ENCODE data around the gene SERPINA5.

- TF ChIP-seq FOXK2 (IDR thresholded peaks at IDR 0.05) (no peak), RAD21 (IDR thresholded peaks at IDR 0.05; ENCODE audit: insufficient read depth, low read depth, low read length) (no peak), POLR2A (IDR thresholded peaks at IDR 0.05; ENCODE audit: low read depth, low read length) (no peak), POLR2AphosphoS5 (IDR thresholded peaks at IDR 0.05; ENCODE audit: low read length) (no peak), SMAD1 (IDR thresholded peaks at IDR 0.05; ENCODE audit: low read depth, partially characterized antibody) (no peak), SREBF1 (IDR thresholded peaks at IDR 0.05; ENCODE audit: low read length) (no peak), EZH2 (IDR thresholded peaks at IDR 0.05; ENCODE audit: borderline replicate concordance, control insufficient read depth, low read depth, low read length) (no peak)
- TF ChIP-seq, protein P1, sequence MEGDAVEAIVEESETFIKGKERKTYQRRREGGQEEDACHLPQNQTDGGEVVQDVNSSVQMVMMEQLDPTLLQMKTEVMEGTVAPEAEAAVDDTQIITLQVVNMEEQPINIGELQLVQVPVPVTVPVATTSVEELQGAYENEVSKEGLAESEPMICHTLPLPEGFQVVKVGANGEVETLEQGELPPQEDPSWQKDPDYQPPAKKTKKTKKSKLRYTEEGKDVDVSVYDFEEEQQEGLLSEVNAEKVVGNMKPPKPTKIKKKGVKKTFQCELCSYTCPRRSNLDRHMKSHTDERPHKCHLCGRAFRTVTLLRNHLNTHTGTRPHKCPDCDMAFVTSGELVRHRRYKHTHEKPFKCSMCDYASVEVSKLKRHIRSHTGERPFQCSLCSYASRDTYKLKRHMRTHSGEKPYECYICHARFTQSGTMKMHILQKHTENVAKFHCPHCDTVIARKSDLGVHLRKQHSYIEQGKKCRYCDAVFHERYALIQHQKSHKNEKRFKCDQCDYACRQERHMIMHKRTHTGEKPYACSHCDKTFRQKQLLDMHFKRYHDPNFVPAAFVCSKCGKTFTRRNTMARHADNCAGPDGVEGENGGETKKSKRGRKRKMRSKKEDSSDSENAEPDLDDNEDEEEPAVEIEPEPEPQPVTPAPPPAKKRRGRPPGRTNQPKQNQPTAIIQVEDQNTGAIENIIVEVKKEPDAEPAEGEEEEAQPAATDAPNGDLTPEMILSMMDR (IDR thresholded peaks at IDR 0.05 in 2 of 3, conservative IDR thresholded peaks at IDR 0.05 in 1 of 3; ENCODE audit: control insufficient read depth in 2 of 3, extremely low read depth in 1 of 3, insufficient read depth in 1 of 3, low read depth in 3 of 3, low read length in 3 of 3), result no peak
These were observed 9.3 kb upstream of the SERPINA5 start for GRCh38 chr14:94571950-94572349.
